IMR-90 (cell line): ENCODE results near the gene PODXL2. TPM values are rescaled to one million over a fixed set of nuclear protein-coding genes. Genes with fewer than 3 reads are reported as not detected.
A peak's percentile ranks its signal among the peaks of the same experiment; 100 is the strongest.

Experiments used
- ATAC-seq: fragments of 200-7000 bp; cut with Tn5 transposase; 2 replicates; pipeline ENCODE4 v1.9.1; 2020; ENCODE audit warnings: low read depth, mild to moderate bottlenecking, moderate library complexity
- BruUV-seq: library from RNA; stranded (reverse); fragments of 400-500 nt; replicated peaks from 2 replicates; lab custom pipeline; 2021; lab: Mats Ljungman, UMichigan
- CTCF ChIA-PET: fragments of 300-600 bp; formaldehyde crosslinking; extraction: SDS; loops from one replicate; lab custom pipeline; 2021; ENCODE audit warnings: antibody characterized with exemption; lab: Yijun Ruan, JAX
- POLR2A ChIA-PET: fragments of 300-600 bp; sonication (Branson Sonifier 250); formaldehyde crosslinking; loops from one replicate; lab custom pipeline; 2022; ENCODE audit warnings: antibody characterized with exemption; ENCODE audit not compliant: unreplicated experiment; lab: Charles Lee
- DNase-seq: peaks from one replicate; pipeline ENCODE4 v3.0.0; 2013
- H2AFZ ChIP-seq: replicated peaks from 2 replicates; pipeline ENCODE3; 2013; ENCODE audit warnings: low read length, mild to moderate bottlenecking; ENCODE audit not compliant: poor library complexity
- H2AK5ac ChIP-seq: 2 replicates; pipeline ENCODE4 v1.6.1; 2013; ENCODE audit warnings: low read depth, low read length, inconsistent platforms
- H2AK9ac ChIP-seq: replicated peaks from 2 replicates; pipeline ENCODE3; 2013; ENCODE audit warnings: mild to moderate bottlenecking, low read depth, low read length, moderate library complexity; ENCODE audit not compliant: poor library complexity
- H2BK120ac ChIP-seq: 2 replicates; pipeline ENCODE4 v1.6.1; 2013; ENCODE audit warnings: low read depth, low read length, inconsistent platforms
- H2BK15ac ChIP-seq: 3 replicates; pipeline ENCODE4 v1.6.1; 2013; ENCODE audit warnings: low read depth, low read length, inconsistent platforms
- H2BK20ac ChIP-seq: 2 replicates; pipeline ENCODE4 v1.6.1; 2013; ENCODE audit warnings: low read depth, mild to moderate bottlenecking, inconsistent platforms, low read length, moderate library complexity
- H2BK5ac ChIP-seq: 2 replicates; pipeline ENCODE4 v1.6.1; 2013; ENCODE audit warnings: mild to moderate bottlenecking, low read depth, low read length, inconsistent platforms; ENCODE audit not compliant: poor library complexity, severe bottlenecking
- H3K14ac ChIP-seq: replicated peaks from 2 replicates; pipeline ENCODE4 v1.6.1; 2013; ENCODE audit warnings: low read depth, low read length, inconsistent platforms
- H3K18ac ChIP-seq: 2 replicates; pipeline ENCODE4 v1.6.1; 2013; ENCODE audit warnings: low read depth, low read length, control low read depth
- H3K23ac ChIP-seq: 2 replicates; pipeline ENCODE4 v1.6.1; 2013; ENCODE audit warnings: low read depth, low read length, inconsistent platforms
- H3K27ac ChIP-seq: 2 replicates; pipeline ENCODE4 v1.5.1; 2013; ENCODE audit warnings: mild to moderate bottlenecking, control low read depth, low read length; ENCODE audit not compliant: insufficient read depth
- H3K27me3 ChIP-seq: 2 replicates; pipeline ENCODE4 v1.6.1; 2013; ENCODE audit warnings: low read length; ENCODE audit not compliant: control insufficient read depth, insufficient read depth
- H3K36me3 ChIP-seq: 2 replicates; pipeline ENCODE4 v1.6.1; 2013; ENCODE audit warnings: low read length, mixed read lengths; ENCODE audit not compliant: control insufficient read depth, insufficient read depth
- H3K4ac ChIP-seq: 2 replicates; pipeline ENCODE4 v1.6.1; 2013; ENCODE audit warnings: low read depth, low read length, inconsistent platforms
- H3K4me1 ChIP-seq: 2 replicates; pipeline ENCODE4 v1.6.1; 2013; ENCODE audit warnings: low read length, mixed read lengths; ENCODE audit not compliant: control insufficient read depth, insufficient read depth
- H3K4me2 ChIP-seq: 2 replicates; pipeline ENCODE4 v1.6.1; 2013; ENCODE audit warnings: low read depth, mild to moderate bottlenecking, control low read depth, low read length, moderate library complexity
- H3K4me3 ChIP-seq: 2 replicates; pipeline ENCODE4 v1.5.1; 2013; ENCODE audit warnings: low read depth, mild to moderate bottlenecking, control low read depth, low read length, moderate library complexity; ENCODE audit not compliant: insufficient read depth
- H3K56ac ChIP-seq: 2 replicates; pipeline ENCODE4 v1.6.1; 2013; ENCODE audit warnings: low read length, inconsistent platforms; ENCODE audit not compliant: insufficient read depth; ENCODE audit errors: extremely low read depth
- H3K79me1 ChIP-seq, 2 experiments: 2 replicates each; pipeline ENCODE4 v1.6.1; 2013; ENCODE audit warnings: low read length in 2 of 2, inconsistent platforms in 1 of 2, low read depth in 1 of 2
- H3K9ac ChIP-seq: 2 replicates; pipeline ENCODE4 v1.6.1; 2013; ENCODE audit warnings: low read depth, low read length, control low read depth
- H3K9me1 ChIP-seq: 2 replicates; pipeline ENCODE4 v1.6.1; 2013; ENCODE audit warnings: low read length, inconsistent platforms; ENCODE audit not compliant: insufficient read depth
- H3K9me3 ChIP-seq: 2 replicates; pipeline ENCODE4 v1.6.1; 2013; ENCODE audit warnings: low read length; ENCODE audit not compliant: control insufficient read depth, insufficient read depth
- H4K20me1 ChIP-seq: 2 replicates; pipeline ENCODE4 v1.6.1; 2013; ENCODE audit warnings: low read length, inconsistent platforms; ENCODE audit not compliant: insufficient read depth
- H4K5ac ChIP-seq: 2 replicates; pipeline ENCODE4 v1.6.1; 2013; ENCODE audit warnings: mild to moderate bottlenecking, low read depth, low read length, control low read depth
- H4K8ac ChIP-seq, 2 experiments: 2 replicates each; pipeline ENCODE4 v1.6.1; 2013; ENCODE audit warnings: low read depth in 2 of 2, low read length in 2 of 2, control low read depth in 1 of 2, inconsistent platforms in 1 of 2
- H4K91ac ChIP-seq: 2 replicates; pipeline ENCODE4 v1.6.1; 2013; ENCODE audit warnings: low read depth, low read length, inconsistent platforms; ENCODE audit not compliant: insufficient read depth
- BHLHE40 ChIP-seq: fragments of 150-350 bp; IDR thresholded peaks from 2 replicates; pipeline ENCODE4 v1.6.1; 2016; ENCODE audit warnings: mild to moderate bottlenecking, low read depth, low read length
- CEBPB ChIP-seq: IDR thresholded peaks from 2 replicates; pipeline ENCODE4 v1.6.1; 2012; ENCODE audit warnings: low read depth, low read length, improper control_type of control experiment
- CHD1 ChIP-seq: IDR thresholded peaks from 2 replicates; pipeline ENCODE4 v1.6.1; 2012; ENCODE audit warnings: low read depth, low read length, improper control_type of control experiment
- ELK1 ChIP-seq: fragments of 150-350 bp; IDR thresholded peaks from 2 replicates; pipeline ENCODE4 v1.6.1; 2016; ENCODE audit warnings: low read depth, mild to moderate bottlenecking, low read length, moderate library complexity, borderline replicate concordance
- FOS ChIP-seq: fragments of 150-350 bp; IDR thresholded peaks from 2 replicates; pipeline ENCODE4 v1.6.1; 2016; ENCODE audit warnings: low read depth, low read length
- MAFK ChIP-seq: IDR thresholded peaks from 2 replicates; pipeline ENCODE4 v1.6.1; 2012; ENCODE audit warnings: low read depth, low read length, improper control_type of control experiment
- MAZ ChIP-seq: IDR thresholded peaks from 2 replicates; pipeline ENCODE4 v1.6.1; 2012; ENCODE audit warnings: low read depth, mild to moderate bottlenecking, low read length, improper control_type of control experiment, moderate library complexity, borderline replicate concordance
- MXI1 ChIP-seq: IDR thresholded peaks from 2 replicates; pipeline ENCODE4 v1.6.1; 2012; ENCODE audit warnings: low read depth, mild to moderate bottlenecking, low read length, moderate library complexity, borderline replicate concordance
- NFE2L2 ChIP-seq: fragments of 150-350 bp; IDR thresholded peaks from 2 replicates; pipeline ENCODE4 v1.6.1; 2016; ENCODE audit warnings: low read depth, mild to moderate bottlenecking, low read length
- POLR2A ChIP-seq: IDR thresholded peaks from 2 replicates; pipeline ENCODE4 v1.6.1; 2012; ENCODE audit warnings: mild to moderate bottlenecking, low read depth, low read length
- RAD21 ChIP-seq: IDR thresholded peaks from 2 replicates; pipeline ENCODE4 v1.6.1; 2012; ENCODE audit warnings: low read length, improper control_type of control experiment
- RCOR1 ChIP-seq: IDR thresholded peaks from 2 replicates; pipeline ENCODE4 v1.6.1; 2012; ENCODE audit warnings: mild to moderate bottlenecking, low read length, improper control_type of control experiment; ENCODE audit not compliant: insufficient replicate concordance
- RFX5 ChIP-seq: IDR thresholded peaks from 2 replicates; pipeline ENCODE4 v1.8.0; 2012; ENCODE audit warnings: low read depth, mild to moderate bottlenecking, low read length, moderate library complexity
- SMC3 ChIP-seq: fragments of 150-350 bp; IDR thresholded peaks from 2 replicates; pipeline ENCODE4 v1.6.1; 2016; ENCODE audit warnings: low read depth, mild to moderate bottlenecking, antibody characterized with exemption, low read length, moderate library complexity
- USF2 ChIP-seq: fragments of 150-350 bp; IDR thresholded peaks from 2 replicates; pipeline ENCODE4 v1.6.1; 2017; ENCODE audit warnings: mild to moderate bottlenecking, antibody characterized with exemption, low read length, low read depth
- WGBS, 2 experiments: methylation state at CpG; one replicate each; pipeline versions ENCODE4 v1.1.5 to v1.1.7; 2013; ENCODE audit warnings: missing lambda C conversion rate in 2 of 2; ENCODE audit not compliant: insufficient read length in 1 of 2; ENCODE audit errors: extremely low coverage in 2 of 2; 5-methylcytosine and 5-hydroxymethylcytosine counted together
- dilution Hi-C: fragments of 300-500 bp; cut with HindIII; formaldehyde crosslinking; loops from one replicate; pipeline ENCODE4 v1.14.3; 2018; ENCODE audit warnings: low sequenced_read_pairs; ENCODE audit not compliant: unreplicated experiment
- in situ Hi-C: fragments of 300-500 bp; cut with MboI; formaldehyde crosslinking; loops from 3 replicates; pipeline ENCODE4 v1.14.3; 2019; ENCODE audit warnings: low sequenced_read_pairs, inconsistent platforms, mixed read lengths
- intact Hi-C: fragments of 100-400 bp; cut with micrococcal nuclease; formaldehyde crosslinking; loops from 2 replicates; pipeline ENCODE4 v1.10.0; 2022
- polyA plus RNA-seq, 3 experiments: library from polyadenylated mRNA; depleted of rRNA; stranded (reverse); fragments of >200 nt; gene quantifications; 2 replicates each; pipeline ENCODE4 v1.2.3, GENCODE V29; 2012; ENCODE audit warnings: low replicate concordance in 1 of 3
- total RNA-seq: library from RNA; depleted of rRNA; stranded (reverse); fragments of >200 nt; gene quantifications from 2 replicates; pipeline ENCODE4 v1.2.3, GENCODE V29; 2012
- TF ChIP-seq, protein P1 (sequence below): conservative IDR thresholded peaks from 2 replicates; pipeline ENCODE4 v1.5.1; 2012; ENCODE audit warnings: mild to moderate bottlenecking, low read depth, low read length, improper control_type of control experiment

Gene PODXL2
- total and polyA plus RNA-seq, 2 of the 4 experiments (the other 2 are of a cell fraction): 1.6 to 5.4 TPM

- no peak overlapping the region for H2AFZ ChIP-seq
- in situ Hi-C loops: no loop called here
- CTCF ChIA-PET: interaction anchor here (4.2 kb wide), 1 partner anchor 13 kb away, joined by 20 read pairs; no protein-coding TSS in a partner anchor
These were observed 41.1 kb upstream of the PODXL2 start for GRCh38 chr3:127587876-127588275.

More at GRCh38 chr3:127587876-127588275, 41.1 kb upstream of the PODXL2 start:
- Histone ChIP-seq H4K91ac (no peak overlapping the region), H4K20me1 (peaks cover 66% of the 10 kb centered on the region), H3K9me1 (peaks cover 41% of the 10 kb centered on the region), H3K4me2 (no peak overlapping the region), H3K56ac (no peak overlapping the region), H4K8ac (no peak overlapping the region), H4K5ac (no peak overlapping the region), H3K4me1 (peaks cover 21% of the 10 kb centered on the region), H3K79me1 (peaks cover 11 to 68% of the 10 kb centered on the region in 2 experiments), H3K36me3 (no peaks in the 10 kb centered on the region), H2BK15ac (no peak overlapping the region), H3K14ac (no peak overlapping the region), H3K27ac (no peak overlapping the region), H2AK9ac (peak overlapping the region; percentile 30), H3K9ac (no peak overlapping the region), H3K27me3 (no peaks in the 10 kb centered on the region), H2BK120ac (no peak overlapping the region), H3K23ac (no peak overlapping the region), H2BK5ac (no peak overlapping the region), H2BK20ac (no peak overlapping the region), H3K4me3 (no peak overlapping the region), H3K4ac (no peak overlapping the region; the same call in 1 of the 2 replicates), H2AK5ac (no peak overlapping the region), H3K9me3 (no peaks in the 10 kb centered on the region), H3K18ac (no peak overlapping the region)
- TF ChIP-seq SMC3: no peak
- TF ChIP-seq RFX5: no peak
- TF ChIP-seq MAZ: no peak
- no peak for TF ChIP-seq ELK1
- no peak for TF ChIP-seq BHLHE40
- TF ChIP-seq MXI1: no peak
- TF ChIP-seq RAD21: no peak
- no peak for TF ChIP-seq FOS
- TF ChIP-seq CEBPB: no peak
- TF ChIP-seq RCOR1: no peak
- TF ChIP-seq CHD1: no peak
- TF ChIP-seq MAFK: no peak
- TF ChIP-seq NFE2L2: no peak
- TF ChIP-seq, protein P1, sequence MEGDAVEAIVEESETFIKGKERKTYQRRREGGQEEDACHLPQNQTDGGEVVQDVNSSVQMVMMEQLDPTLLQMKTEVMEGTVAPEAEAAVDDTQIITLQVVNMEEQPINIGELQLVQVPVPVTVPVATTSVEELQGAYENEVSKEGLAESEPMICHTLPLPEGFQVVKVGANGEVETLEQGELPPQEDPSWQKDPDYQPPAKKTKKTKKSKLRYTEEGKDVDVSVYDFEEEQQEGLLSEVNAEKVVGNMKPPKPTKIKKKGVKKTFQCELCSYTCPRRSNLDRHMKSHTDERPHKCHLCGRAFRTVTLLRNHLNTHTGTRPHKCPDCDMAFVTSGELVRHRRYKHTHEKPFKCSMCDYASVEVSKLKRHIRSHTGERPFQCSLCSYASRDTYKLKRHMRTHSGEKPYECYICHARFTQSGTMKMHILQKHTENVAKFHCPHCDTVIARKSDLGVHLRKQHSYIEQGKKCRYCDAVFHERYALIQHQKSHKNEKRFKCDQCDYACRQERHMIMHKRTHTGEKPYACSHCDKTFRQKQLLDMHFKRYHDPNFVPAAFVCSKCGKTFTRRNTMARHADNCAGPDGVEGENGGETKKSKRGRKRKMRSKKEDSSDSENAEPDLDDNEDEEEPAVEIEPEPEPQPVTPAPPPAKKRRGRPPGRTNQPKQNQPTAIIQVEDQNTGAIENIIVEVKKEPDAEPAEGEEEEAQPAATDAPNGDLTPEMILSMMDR: no peak
- TF ChIP-seq USF2: no peak
- no peak for TF ChIP-seq POLR2A
- no peak for DNase-seq
- ATAC-seq: no peak
- intact Hi-C loops: no loop called here
- BruUV-seq: no TSS peak
- dilution Hi-C loops: no loop called here
- 100% methylated on average over 1 of the region's 4 CpGs; no CpG with 5 or more reads in 1 of the 2 experiments for WGBS, 2 experiments
- POLR2A ChIA-PET: interaction anchor here (0.5 kb wide), 1 partner anchor 34 kb away, joined by 3 read pairs; no protein-coding TSS in a partner anchor
